IPS-18a (cell line): ENCODE data around the gene OVOL1.
A peak's percentile ranks its signal among the peaks of the same experiment; 100 is the strongest.
"Not testable (repeated sequence)": the region's sequence is repeated elsewhere in the genome, so short reads cannot be mapped to it uniquely, and the experiment has no call there.

Source experiments
- H3K27ac ChIP-seq: one replicate; pipeline ENCODE4 v1.5.1; 2013; ENCODE audit warnings: low read length
- H3K27me3 ChIP-seq: one replicate; pipeline ENCODE4 v1.6.1; 2013; ENCODE audit warnings: mild to moderate bottlenecking, low read length; ENCODE audit not compliant: control insufficient read depth, insufficient read depth
- H3K36me3 ChIP-seq: one replicate; pipeline ENCODE4 v1.6.1; 2013; ENCODE audit warnings: low read depth, low read length; ENCODE audit not compliant: control insufficient read depth
- H3K4me1 ChIP-seq: one replicate; pipeline ENCODE4 v1.6.1; 2013; ENCODE audit warnings: low read depth, low read length; ENCODE audit not compliant: control insufficient read depth
- H3K4me3 ChIP-seq: one replicate; pipeline ENCODE4 v1.5.1; 2013; ENCODE audit warnings: low read length
- H3K9ac ChIP-seq: one replicate; pipeline ENCODE4 v1.6.1; 2013; ENCODE audit warnings: mild to moderate bottlenecking, low read length, moderate library complexity
- H3K9me3 ChIP-seq: one replicate; pipeline ENCODE4 v1.6.1; 2013; ENCODE audit warnings: low read depth, low read length; ENCODE audit not compliant: control insufficient read depth

Gene OVOL1

GRCh38 chr11:65786786-65787636 is at the start of gene OVOL1:
OVOL1 (plus strand) TSS chr11:65787063; CDS start chr11:65787374, 311 bp downstream.
- Histone ChIP-seq H3K4me3 (peak within 1 kb of the TSS; percentile 68), H3K27ac (no peak within 1 kb of the TSS), H3K27me3 (peaks cover 67% of the 10 kb centered on the region), H3K9ac (peak within 1 kb of the TSS; percentile 28), H3K4me1 (peaks cover 25% of the 10 kb centered on the region), H3K9me3 (no peaks in the 10 kb centered on the region), H3K36me3 (no peaks in the 10 kb centered on the region)

- no peak overlapping the region for H3K9ac ChIP-seq
- no peaks in the 10 kb centered on the region for H3K27me3 ChIP-seq
- H3K4me1 ChIP-seq = no peaks in the 10 kb centered on the region
- peaks cover 8% of the 10 kb centered on the region for H3K9me3 ChIP-seq
- no peak overlapping the region for H3K4me3 ChIP-seq
- no peaks in the 10 kb centered on the region for H3K36me3 ChIP-seq
- H3K27ac ChIP-seq = no peak overlapping the region
Observed at GRCh38 chr11:65739022-65739421, 47.8 kb upstream of the OVOL1 start.

- H3K27me3 ChIP-seq = no peaks in the 10 kb centered on the region
- H3K27ac ChIP-seq = no peak overlapping the region
- H3K9ac ChIP-seq = no peak overlapping the region
- no peak overlapping the region for H3K4me3 ChIP-seq
- no peaks in the 10 kb centered on the region for H3K36me3 ChIP-seq
- H3K4me1 ChIP-seq = no peaks in the 10 kb centered on the region
- H3K9me3 ChIP-seq = peaks cover 8% of the 10 kb centered on the region
Observed at GRCh38 chr11:65741185-65741584, 45.7 kb upstream of the OVOL1 start.

GRCh38 chr11:65742353-65742752 is 44.5 kb upstream of the OVOL1 start:
- Histone ChIP-seq H3K36me3 (no peaks in the 10 kb centered on the region), H3K4me1 (no peaks in the 10 kb centered on the region), H3K9ac (no peak overlapping the region), H3K4me3 (no peak overlapping the region), H3K27ac (no peak overlapping the region), H3K27me3 (peaks cover 1% of the 10 kb centered on the region), H3K9me3 (no peaks in the 10 kb centered on the region)

DNA sequence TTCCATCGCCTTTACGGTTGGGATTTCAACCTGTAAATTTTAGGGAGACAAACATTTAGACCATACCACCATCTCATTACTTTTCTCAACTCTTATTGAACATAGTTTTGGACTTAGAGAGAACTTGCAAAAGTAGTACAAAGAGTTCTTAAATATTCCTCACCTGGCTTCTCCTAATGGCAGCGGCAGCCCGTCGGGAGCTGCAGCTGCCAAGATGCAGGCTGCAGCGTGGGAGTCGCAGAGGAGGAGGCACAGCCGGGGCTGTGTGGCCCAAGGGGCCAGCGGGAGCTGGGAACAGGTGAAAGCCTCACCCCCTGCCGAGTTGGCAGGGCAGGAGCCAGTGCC is 43.2 kb upstream of the OVOL1 start:
- no peak overlapping the region for H3K9ac ChIP-seq
- no peak overlapping the region for H3K27ac ChIP-seq
- no peaks in the 10 kb centered on the region for H3K4me1 ChIP-seq
- no peaks in the 10 kb centered on the region for H3K9me3 ChIP-seq
- H3K4me3 ChIP-seq = no peak overlapping the region
- H3K36me3 ChIP-seq = no peaks in the 10 kb centered on the region
- H3K27me3 ChIP-seq = peaks cover 8% of the 10 kb centered on the region

- H3K27me3 ChIP-seq = peaks cover 9% of the 10 kb centered on the region
- H3K27ac ChIP-seq = no peak overlapping the region
- H3K36me3 ChIP-seq = no peaks in the 10 kb centered on the region
- H3K9ac ChIP-seq = no peak overlapping the region
- no peaks in the 10 kb centered on the region for H3K4me1 ChIP-seq
- H3K9me3 ChIP-seq = no peaks in the 10 kb centered on the region
- H3K4me3 ChIP-seq = no peak overlapping the region
Observed at GRCh38 chr11:65744026-65744698, 42.7 kb upstream of the OVOL1 start.

- H3K9ac ChIP-seq = no peak overlapping the region
- no peaks in the 10 kb centered on the region for H3K36me3 ChIP-seq
- no peaks in the 10 kb centered on the region for H3K9me3 ChIP-seq
- no peak overlapping the region for H3K27ac ChIP-seq
- H3K4me1 ChIP-seq = no peaks in the 10 kb centered on the region
- no peak overlapping the region for H3K4me3 ChIP-seq
- H3K27me3 ChIP-seq = peaks cover 14% of the 10 kb centered on the region
Observed at GRCh38 chr11:65744699-65745042, 42.2 kb upstream of the OVOL1 start.

DNA sequence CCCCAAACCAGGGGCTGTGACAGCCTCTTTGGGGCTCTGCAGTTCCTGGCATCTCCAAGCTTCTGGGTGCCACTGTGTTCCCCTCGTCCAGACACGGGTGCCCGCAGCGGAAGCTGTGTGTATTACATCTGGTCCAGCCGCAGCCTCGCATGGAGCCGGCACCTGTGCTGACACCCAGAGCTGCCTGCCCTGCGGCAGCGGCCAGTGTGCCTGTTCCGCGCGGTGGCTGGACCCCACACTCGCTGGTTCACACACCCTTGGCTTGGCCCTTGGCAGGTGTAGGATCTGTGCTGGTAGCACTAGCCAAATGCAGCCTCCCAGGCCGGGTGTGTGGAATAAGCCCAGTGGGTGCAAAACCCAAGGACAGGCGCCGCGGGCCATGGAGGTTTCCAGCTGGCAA is 41.8 kb upstream of the OVOL1 start:
- Histone ChIP-seq H3K36me3 (no peaks in the 10 kb centered on the region), H3K9me3 (no peaks in the 10 kb centered on the region), H3K4me1 (no peaks in the 10 kb centered on the region), H3K4me3 (no peak overlapping the region), H3K27me3 (peaks cover 18% of the 10 kb centered on the region), H3K9ac (no peak overlapping the region), H3K27ac (no peak overlapping the region)

- H3K4me3 ChIP-seq, H3K9me3 ChIP-seq, H3K9ac ChIP-seq, H3K27ac ChIP-seq, H3K36me3 ChIP-seq, H3K4me1 ChIP-seq, H3K27me3 ChIP-seq: not testable (repeated sequence)
Observed at GRCh38 chr11:65762169-65762568, 24.7 kb upstream of the OVOL1 start.

DNA sequence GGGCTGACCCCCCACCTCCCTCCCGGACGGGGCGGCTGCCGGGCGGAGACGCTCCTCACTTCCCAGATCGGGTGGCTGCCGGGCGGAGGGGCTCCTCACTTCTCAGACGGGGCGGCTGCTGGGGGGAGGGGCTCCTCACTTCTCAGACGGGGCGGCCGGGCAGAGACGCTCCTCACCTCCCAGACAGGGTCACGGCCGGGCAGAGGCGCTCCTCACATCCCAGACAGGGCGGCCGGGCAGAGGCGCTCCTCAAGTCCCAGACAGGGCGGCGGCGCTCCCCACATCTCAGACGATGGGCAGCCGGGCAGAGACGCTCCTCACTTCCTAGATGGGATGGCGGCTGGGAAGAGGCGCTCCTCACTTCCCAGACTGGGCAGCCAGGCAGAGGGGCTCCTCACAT is 24.0 kb upstream of the OVOL1 start:
- H3K27ac ChIP-seq, H3K9me3 ChIP-seq, H3K36me3 ChIP-seq, H3K27me3 ChIP-seq, H3K9ac ChIP-seq, H3K4me1 ChIP-seq, H3K4me3 ChIP-seq: not testable (repeated sequence)

DNA sequence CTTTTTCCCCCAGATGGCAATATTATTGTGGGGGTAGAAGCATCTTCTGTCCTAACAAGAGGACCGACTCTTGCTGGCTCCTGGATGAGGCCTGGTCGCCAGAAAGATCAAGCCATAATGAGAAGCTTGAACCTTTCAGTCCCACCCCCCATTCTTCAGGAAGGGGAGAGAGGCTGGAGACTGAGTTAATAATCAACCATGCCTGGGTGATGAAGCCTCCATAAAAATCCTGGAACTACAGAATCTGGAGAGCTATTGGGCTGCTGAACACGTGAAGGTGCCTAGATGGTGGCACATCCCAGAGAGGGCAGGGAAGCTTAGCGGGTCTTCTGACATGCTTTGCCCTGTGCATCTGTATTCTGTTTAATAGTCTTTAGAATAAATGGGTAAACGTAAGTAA is 22.4 kb upstream of the OVOL1 start:
- Histone ChIP-seq H3K4me1 (no peaks in the 10 kb centered on the region), H3K36me3 (no peaks in the 10 kb centered on the region), H3K27ac (no peak overlapping the region), H3K4me3 (no peak overlapping the region), H3K9ac (no peak overlapping the region), H3K27me3 (no peaks in the 10 kb centered on the region), H3K9me3 (no peaks in the 10 kb centered on the region)

GRCh38 chr11:65766535-65766934 is 20.3 kb upstream of the OVOL1 start:
- Histone ChIP-seq H3K27ac (no peak overlapping the region), H3K4me1 (no peaks in the 10 kb centered on the region), H3K36me3 (no peaks in the 10 kb centered on the region), H3K4me3 (no peak overlapping the region), H3K27me3 (no peaks in the 10 kb centered on the region), H3K9ac (no peak overlapping the region), H3K9me3 (no peaks in the 10 kb centered on the region)
